Immature natural killer cell (primary cell): ENCODE measurements around the gene CLCA4. TPM values are rescaled to one million over a fixed set of nuclear protein-coding genes. Genes with fewer than 3 reads are reported as not detected.
"Not testable (repeated sequence)": the region's sequence is repeated elsewhere in the genome, so short reads cannot be mapped to it uniquely, and the experiment has no call there.

ENCODE experiments used
- DNase-seq, 3 donors: peaks; one replicate each; pipeline ENCODE4 v3.0.0; 2022; ENCODE audit warnings: mixed read lengths in 1 of 3
- H3K27ac Mint-ChIP-seq, 6 donors: one replicate each; pipeline ENCODE4 v1.8.0; 2020; ENCODE audit warnings: mixed read lengths in 6 of 6, mild to moderate bottlenecking in 5 of 6, inconsistent platforms in 4 of 6, moderate library complexity in 3 of 6
- H3K27me3 Mint-ChIP-seq, 3 donors: one replicate each; pipeline ENCODE4 v1.8.0; 2020 to 2021; ENCODE audit warnings: low read depth in 3 of 3, mild to moderate bottlenecking in 3 of 3, mixed read lengths in 3 of 3, moderate library complexity in 3 of 3, inconsistent platforms in 1 of 3
- H3K36me3 Mint-ChIP-seq, 3 donors: one replicate each; pipeline ENCODE4 v1.8.0; 2020; ENCODE audit warnings: mixed read lengths in 3 of 3, inconsistent platforms in 2 of 3, mild to moderate bottlenecking in 2 of 3
- H3K4me1 Mint-ChIP-seq, 2 donors: one replicate each; pipeline ENCODE4 v1.8.0; 2020; ENCODE audit warnings: inconsistent platforms in 2 of 2, mild to moderate bottlenecking in 2 of 2, mixed read lengths in 2 of 2, moderate library complexity in 1 of 2
- H3K4me3 Mint-ChIP-seq, 5 donors: one replicate each; pipeline ENCODE4 v1.8.0; 2020; ENCODE audit warnings: mild to moderate bottlenecking in 5 of 5, mixed read lengths in 5 of 5, inconsistent platforms in 3 of 5, moderate library complexity in 3 of 5
- H3K9me3 Mint-ChIP-seq, 6 donors: one replicate each; pipeline ENCODE4 v1.8.0; 2020; ENCODE audit warnings: mild to moderate bottlenecking in 6 of 6, mixed read lengths in 6 of 6, inconsistent platforms in 4 of 6, moderate library complexity in 3 of 6
- polyA plus RNA-seq, 3 donors: library from polyadenylated mRNA; unstranded; fragments of 300-500 nt; fragmentation: Illumina TruSeq; gene quantifications; one replicate each; pipeline ENCODE4 v1.2.3, GENCODE V29; 2021

The CLCA4 gene
- polyA plus RNA-seq, 3 donors from 2014 or later, result not detected

DNA sequence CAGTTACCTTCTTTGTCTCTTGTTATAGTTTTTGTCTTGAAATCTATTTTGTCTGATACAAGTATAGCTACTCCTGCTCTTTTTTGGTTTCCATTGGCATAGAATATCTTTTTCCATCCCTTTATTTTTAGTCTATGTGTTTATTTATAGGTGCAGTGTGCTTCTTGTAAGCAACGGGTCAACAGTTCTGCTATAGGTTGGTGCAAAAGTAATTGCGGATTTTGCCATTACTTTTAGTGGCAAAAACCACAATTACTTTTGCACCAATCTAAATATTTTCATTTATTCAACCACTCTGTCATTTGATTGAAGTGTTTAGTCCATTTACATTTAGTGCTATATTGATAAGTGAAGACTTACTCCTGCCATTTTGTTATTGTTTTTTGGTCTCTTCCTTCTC lies 59.2 kb downstream of the CLCA4 start:
- H3K9me3 Mint-ChIP-seq, result peaks cover 0 to 10% (median 0%) of the 10 kb centered on the region in 6 donors
- not testable (repeated sequence) for H3K4me1 Mint-ChIP-seq, H3K27ac Mint-ChIP-seq, DNase-seq, H3K4me3 Mint-ChIP-seq, H3K36me3 Mint-ChIP-seq
- peaks cover 4 to 13% (median 6%) of the 10 kb centered on the region in 3 donors for H3K27me3 Mint-ChIP-seq

DNA sequence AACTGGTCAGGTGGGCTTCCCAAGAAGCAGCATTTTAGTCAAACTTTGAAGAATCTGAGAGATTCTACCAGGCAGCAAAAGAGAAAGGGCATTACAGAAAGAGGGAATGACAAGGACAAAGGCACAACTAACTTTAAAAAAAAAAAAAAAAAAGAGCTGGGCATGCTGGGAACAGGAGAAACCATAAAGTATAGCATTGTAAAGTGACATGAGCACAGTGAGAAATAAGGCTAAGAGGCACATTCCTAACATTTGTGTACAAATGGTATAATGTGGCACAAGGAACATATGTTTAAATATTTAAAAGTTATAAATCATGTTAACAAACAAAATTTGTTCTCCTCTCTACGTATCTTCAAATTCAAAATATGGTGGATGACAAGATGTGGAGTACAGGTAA lies 69.6 kb downstream of the CLCA4 start:
- DNase-seq, result no peak
- peak overlapping the region in 5 of 6 donors; percentile 28 to 88 (median 82) for H3K27ac Mint-ChIP-seq

DNA sequence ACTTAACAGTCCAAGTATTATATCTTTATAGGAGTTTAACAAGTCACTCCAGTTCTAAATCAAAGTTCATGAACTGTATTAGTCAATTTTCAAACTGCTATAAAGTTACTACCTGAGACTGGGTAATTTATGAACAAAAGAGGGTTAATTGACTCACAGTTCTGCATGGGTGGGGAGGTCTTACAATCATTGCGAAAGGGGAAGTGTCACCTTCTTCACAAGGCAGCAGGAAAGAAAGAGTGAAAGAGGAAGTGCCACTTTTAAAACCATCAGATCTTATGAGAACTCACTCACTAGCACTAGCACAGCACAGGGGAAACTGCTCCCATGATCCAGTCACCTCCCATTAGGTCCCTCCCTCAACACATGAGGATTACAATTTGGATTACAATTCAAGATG lies 70.0 kb downstream of the CLCA4 start:
- Mint-ChIP-seq H3K27me3 (peaks cover 0 to 7% (median 5%) of the 10 kb centered on the region in 3 donors), H3K36me3 (peaks cover 4 to 19% (median 11%) of the 10 kb centered on the region in 3 donors), H3K27ac (peak overlapping the region; percentile 70 to 88 (median 81)), H3K4me1 (peaks cover 21 to 28% of the 10 kb centered on the region in 2 donors), H3K9me3 (peaks cover 9 to 20% (median 18%) of the 10 kb centered on the region in 6 donors), H3K4me3 (peak overlapping the region; percentile 29 to 72 (median 31))
- peak; percentile 42 to 59 (median 46) for DNase-seq

More for the DNA sequence above, 69.6 kb downstream of the CLCA4 start:
- peaks cover 0 to 5% (median 4%) of the 10 kb centered on the region in 3 donors for H3K27me3 Mint-ChIP-seq
- peaks cover 21 to 28% of the 10 kb centered on the region in 2 donors for H3K4me1 Mint-ChIP-seq
- peak overlapping the region in 3 of 5 donors; percentile 31 to 72 (median 37) for H3K4me3 Mint-ChIP-seq
- peaks cover 4 to 19% (median 11%) of the 10 kb centered on the region in 3 donors for H3K36me3 Mint-ChIP-seq
- peaks cover 9 to 20% (median 18%) of the 10 kb centered on the region in 6 donors for H3K9me3 Mint-ChIP-seq

DNA sequence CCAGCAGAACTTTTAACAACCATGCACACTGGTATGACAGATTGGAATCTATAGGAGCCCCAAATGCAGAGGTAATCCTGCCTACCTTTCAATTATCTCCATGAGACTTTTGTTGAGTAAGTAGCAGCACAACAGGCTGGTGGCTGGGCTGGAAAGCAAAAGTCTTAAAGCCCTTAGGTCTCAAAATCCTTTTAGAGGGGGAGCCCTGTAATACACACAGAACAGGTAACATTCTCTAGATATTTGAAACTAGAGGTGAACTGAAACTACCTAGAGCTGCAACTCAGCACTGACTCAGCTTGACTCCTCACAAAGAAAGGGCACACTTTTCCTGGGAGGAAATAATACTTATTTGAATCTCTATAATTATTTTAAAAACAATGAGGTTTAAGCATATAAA lies 71.5 kb downstream of the CLCA4 start:
- Mint-ChIP-seq H3K9me3 (peaks cover 4 to 8% (median 7%) of the 10 kb centered on the region in 6 donors), H3K36me3 (peaks cover 0 to 11% (median 5%) of the 10 kb centered on the region in 3 donors), H3K4me3 (no peak overlapping the region), H3K4me1 (peaks cover 21 to 28% of the 10 kb centered on the region in 2 donors), H3K27ac (peak overlapping the region in 1 of 6 donors; percentile 73), H3K27me3 (peaks cover 1 to 7% (median 4%) of the 10 kb centered on the region in 3 donors)
- DNase-seq, result no peak

DNA sequence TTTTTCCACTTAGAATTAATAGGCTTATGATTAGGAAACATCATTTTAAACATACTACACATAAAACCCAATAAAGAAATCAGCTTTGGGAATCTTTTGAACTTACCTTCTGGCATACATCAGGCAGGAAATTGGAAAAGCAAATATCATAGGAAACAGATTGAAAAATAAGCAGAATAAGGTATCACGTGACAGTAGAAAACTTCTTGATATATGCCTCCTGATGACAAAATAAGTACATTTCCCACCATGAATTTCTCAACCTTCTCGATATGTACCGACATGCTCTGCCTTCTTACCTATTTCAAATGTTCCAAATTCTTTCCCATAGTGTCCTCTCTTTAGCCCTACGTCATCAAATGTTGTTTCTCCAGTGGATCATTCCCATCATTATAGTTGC lies 72.4 kb downstream of the CLCA4 start:
- H3K4me1 Mint-ChIP-seq, result peaks cover 21 to 28% of the 10 kb centered on the region in 2 donors

DNA sequence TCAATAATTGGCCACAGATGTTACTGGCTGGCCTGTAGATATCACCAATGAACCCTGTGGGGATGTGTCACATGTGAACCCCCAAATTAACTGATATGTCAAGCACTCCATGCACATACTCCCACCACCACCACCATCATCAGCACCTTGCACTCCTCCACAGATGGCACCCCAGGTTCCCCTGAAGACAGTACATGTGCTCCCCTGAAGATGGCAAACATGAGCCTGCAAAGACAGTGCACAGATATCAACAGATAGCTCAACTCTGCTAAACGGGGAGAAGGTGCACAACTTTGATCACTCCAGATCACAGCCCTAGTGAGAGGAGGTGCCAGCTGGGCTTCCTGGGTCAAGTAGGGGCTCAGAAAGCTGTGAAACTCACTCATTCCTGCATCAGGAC lies 74.4 kb downstream of the CLCA4 start:
- peaks cover 14 to 16% of the 10 kb centered on the region in 2 donors for H3K4me1 Mint-ChIP-seq
- H3K4me3 Mint-ChIP-seq, result no peak overlapping the region
- peaks cover 0 to under 1% (median 0%) of the 10 kb centered on the region in 3 donors for H3K36me3 Mint-ChIP-seq
- H3K9me3 Mint-ChIP-seq, result peaks cover 0 to 5% (median 0%) of the 10 kb centered on the region in 6 donors
- DNase-seq, result no peak
- no peak overlapping the region for H3K27ac Mint-ChIP-seq
- peaks cover 4 to 7% (median 4%) of the 10 kb centered on the region in 3 donors for H3K27me3 Mint-ChIP-seq

More for the DNA sequence above, 72.4 kb downstream of the CLCA4 start:
- Mint-ChIP-seq H3K27ac (no peak overlapping the region), H3K4me3 (no peak overlapping the region), H3K9me3 (peaks cover 2 to 7% (median 4%) of the 10 kb centered on the region in 6 donors), H3K36me3 (peaks cover 0 to 11% (median 2%) of the 10 kb centered on the region in 3 donors), H3K27me3 (peaks cover 2 to 7% (median 7%) of the 10 kb centered on the region in 3 donors)
- no peak for DNase-seq

Other genes with a start within 250 kb of the CLCA4 start
- gene ODF2L, start 150.8 kb upstream of the CLCA4 start, polyA plus RNA-seq, result 10 to 100 TPM; 20.1 to 31.3 (median 21.3) TPM
- gene CLCA2, start 122.9 kb upstream of the CLCA4 start, polyA plus RNA-seq, result not detected
- not detected for gene CLCA1, start 78.2 kb upstream of the CLCA4 start, polyA plus RNA-seq
- 10 to 100 TPM; 75.3 to 92.6 (median 86.4) TPM for gene SH3GLB1, start 157.5 kb downstream of the CLCA4 start, polyA plus RNA-seq